HepG2 (cell line): ENCODE measurements around the gene COBLL1. TPM values are rescaled to one million over a fixed set of nuclear protein-coding genes. Genes with fewer than 3 reads are reported as not detected.

ENCODE experiments used
- ATAC-seq: fragments of 200-7000 bp; cut with Tn5 transposase; 3 replicates; pipeline ENCODE4 v1.9.1; 2020; ENCODE audit warnings: mild to moderate bottlenecking, moderate library complexity
- BruUV-seq: library from RNA; stranded (reverse); fragments of 400-500 nt; replicated peaks from 2 replicates; lab custom pipeline; 2021; lab: Mats Ljungman, UMichigan
- CTCF ChIA-PET: fragments of 300-600 bp; formaldehyde crosslinking; extraction: SDS; loops from one replicate; lab custom pipeline; 2021; ENCODE audit warnings: low total read pairs, inconsistent platforms, low intra/inter-chr PET ratio; lab: Yijun Ruan, JAX
- POLR2A ChIA-PET: fragments of 350-600 bp; sonication (Branson Sonifier 250); formaldehyde crosslinking; loops from one replicate; lab custom pipeline; 2020; ENCODE audit warnings: antibody characterized with exemption, inconsistent platforms; lab: Yijun Ruan, JAX
- DNase-seq: peaks from one replicate; pipeline ENCODE4 v3.0.0-alpha.2; 2015; ENCODE audit warnings: low spot score
- FAIRE-seq: peaks from 3 replicates; lab custom pipeline; 2011; peaks lifted over from hg19 to GRCh38; lab: Jason Lieb, UNC
- H2AFZ ChIP-seq: one replicate; pipeline ENCODE4 v1.6.1; 2011; ENCODE audit warnings: low read length, inconsistent platforms
- H3K27ac ChIP-seq: fragments of 300-600 bp; 3 replicates; pipeline ENCODE4 v1.8.0; 2011; ENCODE audit warnings: mixed run types, mild to moderate bottlenecking, mixed read lengths, low read length, inconsistent platforms; ENCODE audit not compliant: insufficient read depth; ENCODE audit errors: extremely low read length
- H3K27me3 ChIP-seq, 2 experiments: fragments of 200-600 bp in 1 of 2; 2 replicates in 1 of 2; 3 replicates in 1 of 2; pipeline versions ENCODE4 v1.6.0 to v1.8.0; 2011; ENCODE audit warnings: low read length in 2 of 2, mild to moderate bottlenecking in 2 of 2, moderate library complexity in 2 of 2, inconsistent platforms in 1 of 2; ENCODE audit not compliant: insufficient read depth in 2 of 2, control insufficient read depth in 1 of 2
- H3K36me3 ChIP-seq, 2 experiments: fragments of 200-600 bp in 1 of 2; replicated peaks in 1 of 2; 2 replicates in 1 of 2; 3 replicates in 1 of 2; pipeline versions ENCODE4 v1.5.1 to v1.8.0; 2011; ENCODE audit warnings: low read length in 2 of 2, inconsistent platforms in 1 of 2; ENCODE audit not compliant: insufficient read depth in 2 of 2, control insufficient read depth in 1 of 2
- H3K4me1 ChIP-seq: 2 replicates; pipeline ENCODE4 v1.5.1; 2012; ENCODE audit warnings: low read length, inconsistent platforms; ENCODE audit not compliant: insufficient read depth
- H3K4me2 ChIP-seq: 2 replicates; pipeline ENCODE4 v1.6.0; 2011; ENCODE audit warnings: low read depth, low read length, inconsistent platforms
- H3K4me3 ChIP-seq, 3 experiments: fragments of 200-600 bp in 1 of 3; sonication (generic), shearing (Covaris generic) in 1 of 3; replicated peaks in 1 of 3; 2 replicates each; pipeline ENCODE4 v1.5.1; 2011 to 2016; ENCODE audit warnings: low read length in 3 of 3, inconsistent platforms in 2 of 3, low read depth in 2 of 3, mild to moderate bottlenecking in 2 of 3, control low read depth in 1 of 3, mixed read lengths in 1 of 3; ENCODE audit not compliant: insufficient read depth in 1 of 3
- H3K79me2 ChIP-seq: one replicate; pipeline ENCODE4 v1.6.1; 2011; ENCODE audit warnings: low read length, inconsistent platforms; ENCODE audit not compliant: insufficient read depth
- H3K9ac ChIP-seq: 2 replicates; pipeline ENCODE4 v1.6.0; 2011; ENCODE audit warnings: mild to moderate bottlenecking, low read depth, low read length, inconsistent platforms; ENCODE audit not compliant: insufficient read depth
- H3K9me3 ChIP-seq: 2 replicates; pipeline ENCODE4 v1.5.1; 2012; ENCODE audit warnings: mild to moderate bottlenecking, low read length
- H4K20me1 ChIP-seq: 2 replicates; pipeline ENCODE4 v1.6.0; 2011; ENCODE audit warnings: inconsistent platforms, mild to moderate bottlenecking, low read length, moderate library complexity; ENCODE audit not compliant: insufficient read depth
- BCL6 ChIP-seq: IDR thresholded peaks from 2 replicates; pipeline ENCODE4 v1.6.1; 2016; ENCODE audit warnings: missing genetic modification reagents, missing compliant biosample characterization
- CEBPG ChIP-seq: IDR thresholded peaks from 2 replicates; pipeline ENCODE4 v1.6.1; 2016
- FOXA1 ChIP-seq, 2 experiments: fragments of 450-650 bp in 1 of 2; sonication (generic) in 1 of 2; formaldehyde crosslinking in 1 of 2; IDR thresholded peaks; 2 replicates each; pipeline versions ENCODE4 v1.4.0 to v1.6.1; 2016 to 2020; ENCODE audit warnings: missing genetic modification reagents in 1 of 2
- GATAD2A ChIP-seq: IDR thresholded peaks from 2 replicates; pipeline ENCODE4 v1.6.1; 2016
- HMGXB3 ChIP-seq: sonication (generic); formaldehyde crosslinking; IDR thresholded peaks from 2 replicates; pipeline ENCODE4 v1.4.0; 2020; ENCODE audit warnings: missing genetic modification reagents, borderline replicate concordance
- KDM2A ChIP-seq: sonication (generic); formaldehyde crosslinking; IDR thresholded peaks from 2 replicates; pipeline ENCODE4 v1.4.0; 2020; ENCODE audit warnings: low read depth, missing genetic modification reagents, borderline replicate concordance
- KLF6 ChIP-seq: IDR thresholded peaks from 2 replicates; pipeline ENCODE4 v1.8.0; 2016; ENCODE audit warnings: missing biosample characterization, missing genetic modification reagents
- POGZ ChIP-seq: sonication (generic); formaldehyde crosslinking; IDR thresholded peaks from 2 replicates; pipeline ENCODE4 v1.4.0; 2020; ENCODE audit warnings: mild to moderate bottlenecking, missing genetic modification reagents
- RAD51 ChIP-seq: fragments of 450-650 bp; IDR thresholded peaks from 2 replicates; pipeline ENCODE4 v1.6.1; 2016; ENCODE audit warnings: borderline replicate concordance
- RXRB ChIP-seq: IDR thresholded peaks from 2 replicates; pipeline ENCODE4 v1.6.1; 2016; ENCODE audit warnings: borderline replicate concordance, missing genetic modification reagents, missing compliant biosample characterization
- SALL1 ChIP-seq: sonication (generic); formaldehyde crosslinking; IDR thresholded peaks from 2 replicates; pipeline ENCODE4 v1.8.0; 2022; ENCODE audit warnings: mild to moderate bottlenecking, missing genetic modification reagents
- SKI ChIP-seq: fragments of 450-650 bp; IDR thresholded peaks from one replicate; pipeline ENCODE4 v1.6.1; 2018; ENCODE audit warnings: mild to moderate bottlenecking; ENCODE audit not compliant: partially characterized antibody
- SOX13 ChIP-seq, 3 experiments: fragments of 450-650 bp in 1 of 3; sonication (generic) in 1 of 3; formaldehyde crosslinking in 1 of 3; IDR thresholded peaks in 2 of 3; conservative IDR thresholded peaks in 1 of 3; 2 replicates each; pipeline versions ENCODE4 v1.5.0 to v1.6.1; 2016 to 2020; ENCODE audit warnings: antibody characterized with exemption in 1 of 3, mild to moderate bottlenecking in 1 of 3, missing compliant biosample characterization in 1 of 3, missing genetic modification reagents in 1 of 3, moderate library complexity in 1 of 3
- SOX6 ChIP-seq, 2 experiments: fragments of 450-650 bp in 1 of 2; sonication (generic) in 1 of 2; formaldehyde crosslinking in 1 of 2; IDR thresholded peaks; 2 replicates each; pipeline versions ENCODE4 v1.4.0 to v1.6.1; 2017 to 2020; ENCODE audit warnings: antibody characterized with exemption in 1 of 2, mild to moderate bottlenecking in 1 of 2, missing genetic modification reagents in 1 of 2
- TBL1XR1 ChIP-seq: fragments of 150-350 bp; IDR thresholded peaks from 2 replicates; pipeline ENCODE4 v1.6.1; 2014; ENCODE audit warnings: borderline replicate concordance, low read length; ENCODE audit not compliant: partially characterized antibody
- ZKSCAN1 ChIP-seq: fragments of 150-350 bp; IDR thresholded peaks from 2 replicates; pipeline ENCODE4 v1.6.1; 2014; ENCODE audit warnings: low read length
- ZNF362 ChIP-seq: sonication (generic); formaldehyde crosslinking; IDR thresholded peaks from 2 replicates; pipeline ENCODE4 v1.4.0; 2020; ENCODE audit warnings: missing genetic modification reagents, mild to moderate bottlenecking, borderline replicate concordance
- ZNF382 ChIP-seq: sonication (generic); formaldehyde crosslinking; IDR thresholded peaks from 2 replicates; pipeline ENCODE4 v1.5.0; 2020; ENCODE audit warnings: missing genetic modification reagents, mild to moderate bottlenecking, borderline replicate concordance
- WGBS: methylation state at CpG from one replicate; pipeline ENCODE4 v1.1.6; 2017; ENCODE audit warnings: low lambda C conversion rate; 5-methylcytosine and 5-hydroxymethylcytosine counted together
- in situ Hi-C: cut with HindIII; loops from 2 replicates; pipeline ENCODE4 v1.10.0; 2017; ENCODE audit warnings: low pct_unique_long_range_greater_than_20kb; ENCODE audit not compliant: extremely low pct_ligation_motif_present
- intact Hi-C: fragments of 100-400 bp; cut with micrococcal nuclease; formaldehyde crosslinking; loops from one replicate; pipeline ENCODE4 v1.10.0; 2022; ENCODE audit not compliant: unreplicated experiment
- polyA plus RNA-seq, 8 experiments: library from polyadenylated mRNA; depleted of rRNA in 3 of 8; stranded (reverse) in 7 of 8; unstranded in 1 of 8; fragments of >200 nt; fragmentation: Illumina TruSeq in 4 of 8; extraction: Trizol in 4 of 8; gene quantifications; 2 replicates each; pipeline versions ENCODE4 v1.2.1 to v1.2.3, GENCODE V29; 2011 to 2016; ENCODE audit warnings: low read depth in 4 of 8, missing spikeins in 1 of 8, mixed read lengths in 1 of 8; ENCODE audit not compliant: insufficient read depth in 1 of 8
- total RNA-seq, 5 experiments: library from RNA; depleted of rRNA; stranded (reverse); fragments of >200 nt; fragmentation: Illumina TruSeq; extraction: Trizol; gene quantifications; 2 replicates each; pipeline ENCODE4 v1.2.3, GENCODE V29; 2016; ENCODE audit warnings: low read depth in 1 of 5

The COBLL1 gene
- total and polyA plus RNA-seq, 2 of the 13 experiments (the other 11 are each of a cell fraction or from before 2014, with no cell fraction given): 32.6 to 86.8 TPM

GRCh38 chr2:164818149-164819136 is 23.2 kb downstream of the COBLL1 start:
- Histone ChIP-seq H3K79me2 (peaks cover 82% of the 10 kb centered on the region), H4K20me1 (no peaks in the 10 kb centered on the region), H3K4me3 (no peak overlapping the region), H2AFZ (no peak overlapping the region), H3K36me3 (no peaks in the 10 kb centered on the region), H3K27me3 (no peaks in the 10 kb centered on the region), H3K9me3 (no peaks in the 10 kb centered on the region), H3K4me1 (peaks cover 56% of the 10 kb centered on the region), H3K4me2 (no peak overlapping the region), H3K27ac (peak overlapping the region; percentile 20), H3K9ac (no peak overlapping the region)
- FAIRE-seq: no peak
- ChIA-PET CTCF (no interaction called here), POLR2A (no interaction called here)
- 86% methylated on average over 14 of the region's 14 CpGs for WGBS
- in situ Hi-C loops: no loop called here
- peak; percentile 70 for DNase-seq
- no TSS peak for BruUV-seq
- intact Hi-C loops: no loop called here
- peak; percentile 26 for ATAC-seq
- TF ChIP-seq BCL6 (CRISPR knock-in tag): peak; percentile 64
- TF ChIP-seq SOX6 (IDR thresholded peaks at IDR 0.05): no peak
- peak; percentile 50 for TF ChIP-seq SOX6 (CRISPR knock-in tag; IDR thresholded peaks at IDR 0.05)
- no peak for TF ChIP-seq KDM2A (CRISPR knock-in tag)
- TF ChIP-seq GATAD2A: peak; percentile 76
- TF ChIP-seq SALL1: peak; percentile 46
- TF ChIP-seq FOXA1 (IDR thresholded peaks at IDR 0.05): peak; percentile 92
- no peak for TF ChIP-seq FOXA1 (CRISPR knock-in tag; IDR thresholded peaks at IDR 0.05)
- peak; percentile 56; the same call in 1 of the 2 replicates for TF ChIP-seq RXRB (CRISPR knock-in tag)
- TF ChIP-seq POGZ (CRISPR knock-in tag): peak; percentile 48; the same call in 1 of the 2 replicates
- TF ChIP-seq TBL1XR1: peak; percentile 17
- peak; percentile 60; the same call in 1 of the 2 replicates for TF ChIP-seq ZNF362 (CRISPR knock-in tag)
- TF ChIP-seq CEBPG (CRISPR knock-in tag): peak; percentile 72
- TF ChIP-seq ZNF382: 0 out of 2 replicates have a peak, but pooled peaks have one; percentile 19
- no peak for TF ChIP-seq RAD51
- no peak for TF ChIP-seq SOX13 (IDR thresholded peaks at IDR 0.05)
- TF ChIP-seq SOX13 (CRISPR knock-in tag; conservative IDR thresholded peaks at IDR 0.05 in 1 of 2, IDR thresholded peaks at IDR 0.05 in 1 of 2): peak in 1 of 2 experiments; percentile 42; a peak in 1 of 4 replicates
- TF ChIP-seq HMGXB3 (CRISPR knock-in tag): no peak
- no peak for TF ChIP-seq KLF6 (CRISPR knock-in tag)
- TF ChIP-seq ZKSCAN1: peak; percentile 66
- TF ChIP-seq SKI: peak; percentile 88
